ENCODE results near the gene NBPF3.

DNA sequence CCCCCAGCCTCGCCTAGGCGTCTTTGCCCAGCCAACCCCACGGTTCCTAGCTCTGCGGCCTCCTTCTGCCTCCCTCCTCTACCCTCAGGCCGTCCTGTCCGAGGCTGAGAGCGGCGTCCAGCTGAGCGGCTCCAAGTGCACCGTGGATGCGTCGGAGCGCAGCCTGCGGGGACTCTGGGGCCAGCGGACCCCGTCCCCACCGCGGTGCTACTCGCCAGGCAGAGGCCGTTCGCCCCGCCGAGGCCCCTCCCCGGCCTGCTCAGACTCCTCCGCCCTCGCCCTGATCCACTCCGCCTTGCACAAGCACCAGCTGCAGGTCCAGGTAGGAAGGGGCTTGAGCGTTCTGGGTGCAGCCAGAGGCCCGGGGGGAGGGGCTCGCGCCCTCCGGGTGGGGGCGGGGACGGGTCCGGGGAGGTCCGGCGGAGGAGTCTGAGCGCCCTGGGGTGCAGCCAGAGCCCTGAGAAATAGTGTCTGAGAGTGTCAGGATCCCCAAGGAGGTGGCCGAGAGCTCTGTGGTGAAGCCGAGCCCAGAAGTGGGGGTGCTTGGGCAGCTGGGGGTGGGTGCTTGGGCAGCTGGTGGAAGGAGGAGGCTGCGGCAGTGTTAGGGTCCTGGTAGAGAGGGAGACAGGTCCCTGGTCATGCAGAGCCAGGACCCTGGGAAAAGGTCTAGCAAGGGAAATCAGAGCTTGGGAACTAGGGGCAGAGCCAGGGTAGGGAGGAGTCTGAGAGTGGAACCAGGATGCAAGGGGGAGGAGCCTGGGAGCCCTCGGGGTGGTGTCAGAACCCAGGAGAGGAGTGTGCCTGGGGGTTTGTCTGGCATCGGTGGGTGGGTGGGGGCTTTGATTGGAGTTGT lies 3.2 kb upstream of the NBPF3 start:
- TF ChIP-seq, protein P1, sequence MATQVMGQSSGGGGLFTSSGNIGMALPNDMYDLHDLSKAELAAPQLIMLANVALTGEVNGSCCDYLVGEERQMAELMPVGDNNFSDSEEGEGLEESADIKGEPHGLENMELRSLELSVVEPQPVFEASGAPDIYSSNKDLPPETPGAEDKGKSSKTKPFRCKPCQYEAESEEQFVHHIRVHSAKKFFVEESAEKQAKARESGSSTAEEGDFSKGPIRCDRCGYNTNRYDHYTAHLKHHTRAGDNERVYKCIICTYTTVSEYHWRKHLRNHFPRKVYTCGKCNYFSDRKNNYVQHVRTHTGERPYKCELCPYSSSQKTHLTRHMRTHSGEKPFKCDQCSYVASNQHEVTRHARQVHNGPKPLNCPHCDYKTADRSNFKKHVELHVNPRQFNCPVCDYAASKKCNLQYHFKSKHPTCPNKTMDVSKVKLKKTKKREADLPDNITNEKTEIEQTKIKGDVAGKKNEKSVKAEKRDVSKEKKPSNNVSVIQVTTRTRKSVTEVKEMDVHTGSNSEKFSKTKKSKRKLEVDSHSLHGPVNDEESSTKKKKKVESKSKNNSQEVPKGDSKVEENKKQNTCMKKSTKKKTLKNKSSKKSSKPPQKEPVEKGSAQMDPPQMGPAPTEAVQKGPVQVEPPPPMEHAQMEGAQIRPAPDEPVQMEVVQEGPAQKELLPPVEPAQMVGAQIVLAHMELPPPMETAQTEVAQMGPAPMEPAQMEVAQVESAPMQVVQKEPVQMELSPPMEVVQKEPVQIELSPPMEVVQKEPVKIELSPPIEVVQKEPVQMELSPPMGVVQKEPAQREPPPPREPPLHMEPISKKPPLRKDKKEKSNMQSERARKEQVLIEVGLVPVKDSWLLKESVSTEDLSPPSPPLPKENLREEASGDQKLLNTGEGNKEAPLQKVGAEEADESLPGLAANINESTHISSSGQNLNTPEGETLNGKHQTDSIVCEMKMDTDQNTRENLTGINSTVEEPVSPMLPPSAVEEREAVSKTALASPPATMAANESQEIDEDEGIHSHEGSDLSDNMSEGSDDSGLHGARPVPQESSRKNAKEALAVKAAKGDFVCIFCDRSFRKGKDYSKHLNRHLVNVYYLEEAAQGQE (IDR thresholded peaks at IDR 0.05; ENCODE audit: insufficient read depth in 1 of 2, low read depth in 2 of 2, low read length in 1 of 2): no peak
- no peak for TF ChIP-seq POLR2AphosphoS5 (IDR thresholded peaks at IDR 0.05; ENCODE audit: low read depth, low read length)
- TF ChIP-seq, protein P2, sequence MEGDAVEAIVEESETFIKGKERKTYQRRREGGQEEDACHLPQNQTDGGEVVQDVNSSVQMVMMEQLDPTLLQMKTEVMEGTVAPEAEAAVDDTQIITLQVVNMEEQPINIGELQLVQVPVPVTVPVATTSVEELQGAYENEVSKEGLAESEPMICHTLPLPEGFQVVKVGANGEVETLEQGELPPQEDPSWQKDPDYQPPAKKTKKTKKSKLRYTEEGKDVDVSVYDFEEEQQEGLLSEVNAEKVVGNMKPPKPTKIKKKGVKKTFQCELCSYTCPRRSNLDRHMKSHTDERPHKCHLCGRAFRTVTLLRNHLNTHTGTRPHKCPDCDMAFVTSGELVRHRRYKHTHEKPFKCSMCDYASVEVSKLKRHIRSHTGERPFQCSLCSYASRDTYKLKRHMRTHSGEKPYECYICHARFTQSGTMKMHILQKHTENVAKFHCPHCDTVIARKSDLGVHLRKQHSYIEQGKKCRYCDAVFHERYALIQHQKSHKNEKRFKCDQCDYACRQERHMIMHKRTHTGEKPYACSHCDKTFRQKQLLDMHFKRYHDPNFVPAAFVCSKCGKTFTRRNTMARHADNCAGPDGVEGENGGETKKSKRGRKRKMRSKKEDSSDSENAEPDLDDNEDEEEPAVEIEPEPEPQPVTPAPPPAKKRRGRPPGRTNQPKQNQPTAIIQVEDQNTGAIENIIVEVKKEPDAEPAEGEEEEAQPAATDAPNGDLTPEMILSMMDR (IDR thresholded peaks at IDR 0.05): no peak
- TF ChIP-seq TCF7L2 (IDR thresholded peaks at IDR 0.05; ENCODE audit: low read depth, low read length): no peak
- TF ChIP-seq SIN3A (IDR thresholded peaks at IDR 0.05; ENCODE audit: borderline replicate concordance, insufficient read depth, low read depth, low read length): no peak
